ENCODE results near the gene ULBP3.

GRCh38 chr6:150083839-150084238, 14.9 kb upstream of the ULBP3 start:
- no peak for TF ChIP-seq CTCF (conservative IDR thresholded peaks at IDR 0.05 in 1 of 2, IDR thresholded peaks at IDR 0.05 in 1 of 2; ENCODE audit: low read depth in 1 of 2, low read length in 2 of 2)
- TF ChIP-seq EZH2 (IDR thresholded peaks at IDR 0.05; ENCODE audit: low read length, missing control alignments) = no peak
